GM21526 (cell line): ENCODE results near the gene IL17RC.
A peak's percentile ranks its signal among the peaks of the same experiment; 100 is the strongest.
"Not testable (repeated sequence)": the region's sequence is repeated elsewhere in the genome, so short reads cannot be mapped to it uniquely, and the experiment has no call there.

Source experiments
- ATAC-seq: cut with Tn5 transposase; IDR thresholded peaks from one replicate; pipeline ENCODE4 v1.9.1; 2021; ENCODE audit warnings: moderate library complexity; ENCODE audit not compliant: unreplicated experiment, low FRiP score

The IL17RC gene, protein sequence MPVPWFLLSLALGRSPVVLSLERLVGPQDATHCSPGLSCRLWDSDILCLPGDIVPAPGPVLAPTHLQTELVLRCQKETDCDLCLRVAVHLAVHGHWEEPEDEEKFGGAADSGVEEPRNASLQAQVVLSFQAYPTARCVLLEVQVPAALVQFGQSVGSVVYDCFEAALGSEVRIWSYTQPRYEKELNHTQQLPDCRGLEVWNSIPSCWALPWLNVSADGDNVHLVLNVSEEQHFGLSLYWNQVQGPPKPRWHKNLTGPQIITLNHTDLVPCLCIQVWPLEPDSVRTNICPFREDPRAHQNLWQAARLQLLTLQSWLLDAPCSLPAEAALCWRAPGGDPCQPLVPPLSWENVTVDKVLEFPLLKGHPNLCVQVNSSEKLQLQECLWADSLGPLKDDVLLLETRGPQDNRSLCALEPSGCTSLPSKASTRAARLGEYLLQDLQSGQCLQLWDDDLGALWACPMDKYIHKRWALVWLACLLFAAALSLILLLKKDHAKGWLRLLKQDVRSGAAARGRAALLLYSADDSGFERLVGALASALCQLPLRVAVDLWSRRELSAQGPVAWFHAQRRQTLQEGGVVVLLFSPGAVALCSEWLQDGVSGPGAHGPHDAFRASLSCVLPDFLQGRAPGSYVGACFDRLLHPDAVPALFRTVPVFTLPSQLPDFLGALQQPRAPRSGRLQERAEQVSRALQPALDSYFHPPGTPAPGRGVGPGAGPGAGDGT

DNA sequence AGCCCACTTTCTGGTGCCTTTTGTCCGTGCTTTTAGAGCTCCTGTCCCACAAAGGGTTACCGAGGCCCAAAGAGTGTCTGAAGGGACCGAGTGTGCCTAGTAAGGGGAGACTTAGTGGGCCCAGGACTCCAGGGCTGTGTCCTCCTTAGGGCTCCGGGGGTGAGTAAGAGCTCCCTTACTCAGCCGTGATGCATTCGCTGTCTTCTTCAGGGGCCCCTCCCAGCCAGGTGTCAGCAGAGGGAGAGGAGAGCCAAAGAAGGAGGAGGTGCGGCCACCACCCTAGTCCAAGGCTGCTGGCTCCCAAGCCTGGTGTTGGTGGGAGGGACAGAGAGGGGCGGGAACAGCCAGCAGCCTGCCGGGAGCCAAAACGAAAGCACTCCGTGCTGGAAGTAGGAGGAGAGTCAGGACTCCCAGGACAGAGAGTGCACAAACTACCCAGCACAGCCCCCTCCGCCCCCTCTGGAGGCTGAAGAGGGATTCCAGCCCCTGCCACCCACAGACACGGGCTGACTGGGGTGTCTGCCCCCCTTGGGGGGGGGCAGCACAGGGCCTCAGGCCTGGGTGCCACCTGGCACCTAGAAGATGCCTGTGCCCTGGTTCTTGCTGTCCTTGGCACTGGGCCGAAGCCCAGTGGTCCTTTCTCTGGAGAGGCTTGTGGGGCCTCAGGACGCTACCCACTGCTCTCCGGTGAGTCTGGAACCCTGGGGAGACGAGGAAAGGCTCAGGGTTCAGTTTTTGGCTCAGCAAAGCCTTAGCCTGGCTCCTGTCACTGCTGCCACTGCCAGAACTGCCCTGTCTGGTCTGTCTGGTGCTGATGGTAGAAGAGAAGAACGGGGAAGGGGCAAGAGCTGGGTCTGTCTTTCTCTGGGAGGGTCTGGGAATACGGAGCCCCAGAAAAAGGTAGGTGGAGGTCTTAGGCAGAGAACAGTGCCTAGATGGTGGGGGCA is at the start of gene IL17RC:
IL17RC (plus strand) TSS at position 365 of the 947 bp plus-strand sequence; CDS start at position 583, 218 bp downstream.
- ATAC-seq: no peak

DNA sequence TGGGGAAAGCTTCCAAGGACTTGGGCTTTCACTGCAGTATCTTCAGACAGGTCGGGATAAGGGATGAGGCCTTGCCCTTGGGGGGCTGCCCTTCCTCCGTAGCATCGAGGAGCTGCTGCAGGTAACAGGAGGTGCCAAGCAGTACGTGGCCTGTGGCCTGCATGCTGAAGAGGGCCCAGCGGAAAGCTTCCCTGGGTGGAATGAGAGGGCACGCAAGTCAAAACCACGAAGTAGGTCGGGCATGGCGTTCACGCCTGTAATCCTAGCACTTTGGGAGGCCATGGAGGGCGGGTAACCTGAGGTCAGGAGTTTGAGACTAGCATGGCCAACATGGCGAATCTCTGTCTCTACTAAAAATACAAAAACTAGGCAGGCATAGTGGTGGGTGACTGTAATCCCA is 49.8 kb upstream of the IL17RC start:
- no peak for ATAC-seq

DNA sequence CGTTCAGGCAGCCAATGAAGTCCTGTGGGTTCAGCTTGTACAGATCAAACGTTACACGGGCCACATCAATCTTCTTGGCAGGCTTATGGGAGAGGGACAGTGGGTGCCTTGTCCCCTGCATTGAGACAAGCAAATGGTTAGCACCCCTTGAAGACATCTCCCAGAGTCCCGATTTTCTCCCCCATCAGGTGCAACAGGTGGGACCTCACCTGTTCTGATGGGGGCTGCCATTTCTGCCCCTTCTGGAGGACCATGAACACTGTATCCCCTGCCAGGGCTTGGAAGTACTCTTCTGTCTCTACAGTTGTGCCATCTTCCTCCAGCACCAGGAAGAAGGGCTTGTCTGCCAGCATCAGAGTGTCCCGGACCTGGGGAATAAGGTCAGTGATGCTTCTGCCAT is 46.9 kb upstream of the IL17RC start:
- ATAC-seq: no peak

DNA sequence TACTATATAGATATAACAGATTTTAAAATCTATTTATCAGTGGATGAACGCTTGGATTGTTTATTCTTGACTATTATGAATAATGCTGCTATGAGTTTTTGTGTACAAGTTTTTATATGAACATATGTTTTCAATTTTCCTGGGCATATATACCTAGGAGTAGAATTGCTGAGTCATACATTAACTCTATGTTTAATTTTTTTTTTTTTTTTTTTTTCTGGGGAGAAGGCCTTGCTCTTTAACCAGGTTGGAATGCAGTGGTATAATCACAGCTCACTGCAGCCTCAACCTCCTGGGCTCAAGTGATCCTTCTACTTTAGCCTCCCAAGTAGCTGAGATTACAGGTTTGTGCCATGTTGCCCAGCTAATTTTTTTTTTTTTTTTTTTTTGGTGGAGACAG is 45.9 kb upstream of the IL17RC start:
- ATAC-seq: no peak

DNA sequence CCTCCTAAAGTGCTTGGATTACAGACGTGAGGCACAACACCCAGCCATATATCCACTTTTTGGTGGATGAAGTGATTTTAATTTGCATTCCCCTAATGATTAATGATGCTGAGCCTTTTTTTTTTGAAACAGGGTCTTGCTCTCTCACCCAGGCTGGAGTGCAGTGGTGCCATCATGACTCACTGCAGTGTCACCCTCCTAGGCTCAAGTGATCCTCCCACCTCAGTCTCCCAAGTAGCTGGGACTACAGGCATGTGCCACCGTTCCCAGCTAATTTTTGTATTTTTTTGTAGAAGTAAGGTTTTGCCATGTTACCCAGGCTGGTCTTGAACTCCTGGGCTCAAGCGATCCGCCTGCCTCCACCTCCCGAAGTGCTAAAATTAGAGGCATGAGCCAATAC is 44.8 kb upstream of the IL17RC start:
- ATAC-seq: not testable (repeated sequence)

DNA sequence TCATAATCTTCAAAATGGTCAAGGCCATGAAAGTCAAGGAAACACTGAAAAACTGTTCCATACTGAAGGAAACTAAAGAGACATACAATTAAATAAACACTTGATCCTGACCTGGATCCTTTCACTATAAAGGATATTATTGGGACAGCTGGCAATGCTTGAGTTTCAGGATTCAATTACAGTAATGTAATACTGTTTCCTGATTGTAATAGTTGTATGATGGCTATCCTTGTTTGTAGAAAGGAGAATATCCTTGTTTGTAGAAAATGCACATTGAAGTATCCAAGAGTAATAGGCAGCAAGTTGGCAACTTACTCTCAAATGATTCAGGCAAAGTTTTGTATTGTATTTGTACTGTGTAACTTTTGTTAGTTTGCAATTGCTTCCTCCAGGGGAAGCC is 41.5 kb upstream of the IL17RC start:
- no peak for ATAC-seq

DNA sequence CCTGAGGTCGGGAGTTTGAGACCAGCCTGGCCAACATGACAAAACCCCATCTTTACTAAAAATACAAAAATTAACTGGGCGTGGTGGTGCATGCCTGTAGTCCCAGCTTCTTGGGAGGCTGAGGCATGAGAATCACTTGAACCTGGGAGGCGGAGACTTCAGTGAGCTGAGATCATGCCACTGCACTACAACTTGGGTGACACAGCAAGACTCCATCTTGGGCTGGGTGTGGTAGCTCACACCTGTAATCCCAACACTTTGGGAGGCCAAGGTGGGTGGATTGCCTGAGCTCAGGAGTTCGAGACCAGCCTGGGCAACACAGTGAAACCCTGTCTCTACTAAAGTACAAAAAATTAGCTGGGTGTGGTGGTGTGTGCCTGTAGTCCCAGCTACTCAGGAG is 40.6 kb upstream of the IL17RC start:
- not testable (repeated sequence) for ATAC-seq

DNA sequence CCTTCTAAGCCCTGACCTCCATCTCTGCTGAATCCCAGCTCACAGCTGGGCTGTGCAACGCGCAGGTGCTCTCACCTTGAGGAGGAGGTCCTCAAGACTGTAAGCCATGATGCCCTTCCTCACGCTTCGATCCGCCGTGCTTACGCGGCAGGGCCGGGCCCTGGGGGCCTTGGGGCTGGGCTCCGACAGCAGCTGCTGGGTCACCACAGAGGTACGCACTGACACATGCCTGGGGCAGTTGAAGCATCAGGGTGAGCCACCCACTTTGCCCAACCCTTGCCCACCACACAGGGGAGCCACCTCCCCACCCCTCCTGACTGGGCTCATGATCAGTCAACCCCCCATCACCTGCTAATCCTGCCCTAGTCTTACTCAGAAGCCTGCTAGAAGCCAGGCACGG is 39.9 kb upstream of the IL17RC start:
- ATAC-seq: no peak

DNA sequence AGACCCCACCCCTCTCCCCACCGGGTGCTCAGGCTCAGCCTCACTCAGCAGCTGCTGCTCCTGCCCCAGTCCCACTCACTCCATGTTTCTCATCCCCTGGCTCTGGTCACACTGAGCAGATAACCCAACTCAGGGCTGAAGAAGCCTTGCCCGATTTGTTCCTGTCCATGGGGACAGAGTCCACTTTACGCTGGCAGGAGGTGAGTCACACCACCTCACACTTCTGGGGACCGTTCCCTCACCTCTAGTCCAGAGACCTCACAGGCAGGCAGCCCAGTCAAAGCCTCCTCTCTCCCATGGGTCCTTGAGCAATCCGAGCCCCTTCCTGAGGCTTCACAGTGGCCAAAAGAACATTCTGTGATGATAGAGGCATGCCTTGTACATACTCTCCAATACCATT is 38.2 kb upstream of the IL17RC start:
- no peak for ATAC-seq

DNA sequence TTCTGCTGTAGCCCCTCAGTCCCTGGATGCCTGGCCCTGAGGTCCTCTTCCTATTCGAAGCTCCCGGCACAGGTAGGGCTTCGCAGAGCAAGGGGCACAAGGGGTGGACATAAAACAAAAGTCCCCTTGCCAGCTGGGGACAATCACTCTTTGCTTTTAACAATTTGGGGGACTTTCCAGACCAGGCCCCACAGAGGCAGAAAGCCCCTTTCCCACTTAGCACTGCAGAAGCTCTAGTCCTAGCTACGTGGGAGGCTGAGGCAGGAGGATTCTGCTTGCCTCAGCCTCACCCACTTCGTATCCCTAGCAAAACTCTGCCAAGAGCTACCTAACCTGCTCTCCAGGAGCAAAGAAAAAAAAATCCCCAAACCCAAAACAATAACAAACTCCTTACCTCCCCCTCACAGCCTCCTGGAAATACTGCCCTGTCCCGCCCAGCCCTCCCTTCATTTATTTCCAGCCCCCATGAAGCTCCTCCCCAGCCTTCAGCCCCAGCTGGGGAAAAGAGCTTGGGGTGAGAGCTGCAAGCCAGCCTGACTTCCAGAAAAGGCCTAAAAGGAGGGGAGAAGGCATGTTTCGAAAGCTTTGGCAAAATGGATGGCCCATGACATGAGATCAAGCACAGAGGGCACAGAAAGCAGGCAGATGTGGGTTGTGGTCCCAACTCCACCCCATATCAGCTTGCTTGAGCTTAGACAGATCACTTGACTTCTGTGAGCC is 36.9 kb upstream of the IL17RC start, which contains the start of gene CIDEC:
CIDEC (minus strand) TSS at position 424 of the 720 bp plus-strand sequence. CDS start 1,767 bp downstream, outside the sequence.
- no peak for ATAC-seq

DNA sequence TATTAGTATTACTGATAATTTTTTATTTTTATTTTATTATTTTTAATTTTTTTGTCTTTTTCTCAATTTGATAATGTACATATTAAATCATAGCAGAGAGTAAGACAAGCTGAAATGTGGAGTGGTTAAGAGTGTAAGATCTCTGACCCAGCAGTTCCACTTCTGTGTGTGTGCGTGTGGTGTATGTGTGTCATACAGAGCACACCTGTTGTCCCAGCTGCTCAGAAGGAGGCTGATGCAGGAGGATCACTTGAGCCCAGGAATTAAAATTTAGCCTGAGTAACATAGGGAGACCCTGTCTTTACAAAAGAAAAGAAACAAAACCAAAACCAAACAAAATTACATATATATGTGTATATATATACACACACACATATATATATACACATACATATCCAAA is 35.5 kb upstream of the IL17RC start:
- ATAC-seq: no peak

DNA sequence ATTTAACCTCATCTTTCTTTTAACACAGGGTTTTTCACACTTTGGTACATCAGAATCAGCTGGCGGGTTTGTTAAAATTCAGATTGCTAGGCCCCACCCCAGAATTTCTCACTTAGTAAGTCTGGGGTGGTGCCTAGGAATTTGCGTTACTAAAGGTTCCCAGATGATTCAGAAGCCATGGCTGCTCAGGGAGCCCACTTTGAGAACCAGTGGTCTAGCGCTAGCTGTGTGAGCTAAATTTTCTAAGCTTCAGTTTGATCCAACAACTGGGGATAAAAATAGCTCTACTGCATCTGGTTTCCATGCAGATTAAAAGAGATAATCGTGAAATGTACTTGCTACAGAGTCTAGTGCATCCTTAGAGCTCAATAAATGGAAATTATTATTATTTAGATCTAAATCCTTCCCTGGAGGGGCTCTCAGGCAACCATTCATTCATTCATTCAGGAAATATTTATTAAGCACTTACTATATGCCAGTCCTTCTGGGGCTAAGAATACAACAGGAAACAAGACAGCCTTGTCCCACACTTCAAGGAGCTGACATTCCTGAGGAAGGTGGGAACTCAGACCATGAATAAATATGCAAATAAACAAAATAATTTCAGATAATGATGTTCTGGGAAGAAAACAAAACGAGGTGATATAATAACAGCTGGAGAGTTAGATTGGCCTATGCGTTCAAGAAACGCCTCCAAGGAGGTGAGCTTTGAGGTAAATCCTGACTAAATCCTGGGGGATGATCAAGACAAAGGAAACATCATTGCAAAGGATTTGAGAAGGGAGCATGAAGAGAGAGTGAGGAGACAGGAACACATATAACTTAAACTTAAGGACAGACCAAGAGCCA is 33.0 kb upstream of the IL17RC start:
- ATAC-seq: no peak

DNA sequence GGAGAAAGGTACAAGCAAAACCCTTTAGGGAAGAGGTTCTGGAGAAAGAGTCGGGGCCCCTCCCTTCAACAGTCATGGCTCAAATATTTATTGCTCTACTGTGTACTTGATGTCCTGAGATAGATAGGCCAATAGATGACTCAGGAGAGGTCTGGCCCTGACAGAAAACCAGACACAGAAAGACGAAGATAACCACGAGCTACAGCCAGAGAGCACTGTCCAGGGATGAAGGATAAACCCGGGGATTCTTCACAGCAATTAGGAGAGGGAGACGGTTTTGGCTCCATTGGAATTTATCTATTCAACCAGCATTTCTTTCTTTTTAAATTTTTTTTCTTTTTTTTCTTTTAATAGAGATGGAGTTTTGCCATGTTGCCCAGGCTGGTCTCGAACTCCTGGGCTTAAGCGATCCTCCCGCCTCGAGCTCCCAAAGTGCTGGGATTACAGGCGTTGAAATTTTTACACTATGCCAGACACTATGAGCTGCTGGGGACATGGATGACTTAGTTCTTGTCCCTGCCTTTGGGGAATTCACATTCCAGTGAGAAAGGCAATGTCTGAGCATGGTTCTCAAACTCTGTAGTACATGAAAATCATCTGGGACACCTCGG is 32.2 kb upstream of the IL17RC start:
- ATAC-seq: no peak

DNA sequence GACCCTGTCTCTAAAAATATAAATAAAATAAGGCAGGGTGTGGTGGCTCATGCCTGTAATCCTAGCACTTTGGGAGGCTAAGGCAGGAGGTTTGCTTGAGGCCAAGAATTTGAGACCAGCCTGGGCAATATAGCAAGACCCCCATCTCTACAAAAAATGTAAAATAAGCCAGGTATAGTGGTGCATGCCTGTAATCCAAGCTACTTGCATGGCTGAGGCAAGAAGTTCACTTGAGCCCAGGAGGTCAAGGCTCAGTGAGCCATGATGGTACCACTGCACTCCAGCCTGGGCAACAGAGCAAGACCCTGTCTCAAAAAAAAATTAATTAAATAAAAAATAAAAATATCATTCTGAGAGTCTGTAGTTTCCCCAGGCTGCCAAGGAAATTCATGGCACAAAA is 30.6 kb upstream of the IL17RC start:
- no peak for ATAC-seq

DNA sequence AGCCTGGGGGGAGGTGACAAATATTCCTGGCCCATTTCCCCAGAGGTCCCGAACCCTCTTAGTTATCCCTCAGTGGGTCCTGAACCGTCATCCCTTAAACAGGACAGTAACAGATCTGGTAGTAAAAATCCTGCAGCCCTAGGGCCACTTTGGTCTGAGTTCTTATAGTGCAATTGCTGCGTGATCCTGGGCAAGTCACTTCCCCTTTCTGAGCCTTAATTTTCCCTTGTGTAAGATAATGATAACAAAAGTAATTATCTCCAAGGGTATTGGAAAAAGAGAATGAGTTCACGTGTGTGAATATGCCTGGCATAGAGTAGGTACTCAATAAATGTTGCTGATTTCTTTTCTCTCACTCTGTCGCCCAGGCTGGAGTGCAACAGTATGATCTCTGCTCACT is 29.4 kb upstream of the IL17RC start:
- ATAC-seq: no peak

DNA sequence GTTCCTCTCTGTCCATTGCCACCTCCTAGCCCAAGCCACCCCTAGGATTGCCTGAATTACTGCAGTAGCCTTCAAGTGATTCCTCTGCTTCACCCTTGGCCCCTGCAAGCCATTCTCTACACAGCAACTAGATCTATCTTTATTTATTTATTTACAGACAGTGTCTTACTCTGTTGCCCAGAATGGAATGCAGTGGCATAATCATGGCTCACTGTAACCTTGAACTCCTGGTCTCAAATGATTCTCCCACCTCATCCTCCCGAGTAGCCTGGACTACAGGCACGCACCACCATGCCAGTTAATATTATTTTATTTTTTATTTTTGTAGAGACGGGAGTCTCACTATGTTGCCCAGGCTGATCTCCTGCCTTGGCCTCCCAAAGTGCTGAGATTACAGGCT is 28.4 kb upstream of the IL17RC start:
- ATAC-seq: no peak

DNA sequence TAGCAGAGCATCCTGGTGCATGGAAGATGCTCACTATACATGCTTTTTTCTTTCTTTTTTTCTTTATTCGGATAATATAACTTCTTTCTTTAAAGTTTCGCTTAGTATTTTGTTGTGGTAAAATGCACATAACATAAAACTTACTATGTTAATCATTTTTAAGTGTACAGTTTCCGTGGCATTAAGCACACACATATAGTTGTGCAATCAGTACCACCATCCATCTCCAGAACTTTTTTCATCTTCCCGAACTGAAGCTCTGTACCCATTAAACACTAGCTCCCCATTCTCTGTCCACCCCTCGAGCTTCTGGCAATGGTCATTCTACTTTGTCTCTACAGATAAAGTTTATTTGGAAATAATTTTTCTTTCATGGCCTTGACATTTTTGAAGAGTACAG is 27.5 kb upstream of the IL17RC start:
- no peak for ATAC-seq

DNA sequence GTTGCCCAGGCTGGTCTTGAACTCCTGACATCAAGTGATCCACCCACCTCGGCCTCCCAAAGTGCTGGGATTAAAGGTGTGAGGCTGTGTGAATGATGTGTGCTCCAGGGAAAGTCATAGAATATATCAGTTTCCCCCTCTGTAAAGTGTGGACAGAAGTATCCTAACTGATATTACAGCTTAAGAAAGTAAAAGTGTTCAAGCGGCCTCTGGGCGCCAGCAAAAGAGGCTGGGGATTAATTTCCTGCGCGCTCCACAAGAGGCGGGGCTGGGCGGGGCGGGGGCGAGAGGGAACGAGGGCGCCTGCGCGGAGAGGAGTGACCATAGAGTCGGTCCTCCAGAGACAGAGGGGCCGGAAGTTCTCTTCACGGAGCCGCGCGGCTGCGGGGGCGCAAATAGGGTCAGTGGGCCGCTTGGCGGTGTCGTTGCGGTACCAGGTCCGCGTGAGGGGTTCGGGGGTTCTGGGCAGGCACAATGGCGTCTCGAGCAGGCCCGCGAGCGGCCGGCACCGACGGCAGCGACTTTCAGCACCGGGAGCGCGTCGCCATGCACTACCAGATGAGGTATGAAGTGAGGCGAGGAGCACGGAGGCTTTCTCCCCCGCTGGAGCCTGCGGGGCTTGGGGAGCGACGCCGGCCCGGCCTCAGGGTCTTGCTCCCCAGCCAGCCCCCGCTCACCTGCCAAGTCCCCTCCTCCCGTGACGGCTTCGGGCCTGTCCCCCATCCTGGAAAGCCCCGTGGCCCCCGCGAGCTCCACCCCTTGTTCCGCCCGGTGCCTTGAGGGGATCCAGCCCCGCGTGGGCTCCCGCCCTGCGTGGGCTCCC is 26.4 kb upstream of the IL17RC start, which contains the start of gene JAGN1:
JAGN1 (plus strand) TSS at position 362 of the 823 bp plus-strand sequence; CDS start at position 475, 113 bp downstream.
- peak; percentile 75 for ATAC-seq
